ENCODE data around the gene ATXN7L2. TPM values are rescaled to one million over a fixed set of nuclear protein-coding genes. Genes with fewer than 3 reads are reported as not detected.

ATXN7L2 gene
- total RNA-seq, 1 experiment from 2014 or later = 17.3 TPM

GRCh38 chr1:109477821-109478220 lies 5.9 kb upstream of the ATXN7L2 start:
- no peak for TF ChIP-seq CTCF (conservative IDR thresholded peaks at IDR 0.05)
- no CpG with 5 or more reads among the region's 6 CpGs for WGBS (ENCODE audit: extremely low coverage, insufficient read length, low lambda C conversion rate)
- peak; percentile 25 for DNase-seq
- H2BK5ac ChIP-seq (ENCODE audit: insufficient read length, low read length) = no peak overlapping the region
- no peak overlapping the region for H2BK12ac ChIP-seq (ENCODE audit: insufficient read length, low read depth, low read length)
- H3K27ac ChIP-seq (ENCODE audit: insufficient read length, low read depth, low read length) = no peak overlapping the region
- H4K5ac ChIP-seq (ENCODE audit: insufficient read length, low read depth, low read length) = no peak overlapping the region
- H3K79me1 ChIP-seq (ENCODE audit: insufficient read depth, low read depth, low read length, poor library complexity, severe bottlenecking) = no peaks in the 10 kb centered on the region
- H3K4me3 Mint-ChIP-seq = no peak overlapping the region
- H3K23me2 ChIP-seq (ENCODE audit: insufficient read length, low read depth, low read length, poor library complexity, severe bottlenecking) = no peaks in the 10 kb centered on the region
- no peak overlapping the region for H3K27ac Mint-ChIP-seq
- no peak overlapping the region for H3K4me2 ChIP-seq (ENCODE audit: insufficient read depth, insufficient read length, low read length)
- H3K23ac ChIP-seq (ENCODE audit: insufficient read length, low read depth, low read length) = no peak overlapping the region
- H3K56ac ChIP-seq (ENCODE audit: insufficient read length, low read depth, low read length) = no peak overlapping the region
- peaks cover 8 to 11% of the 10 kb centered on the region in 2 experiments for H3K4me1 Mint-ChIP-seq
- no peak overlapping the region; the same call in 1 of the 2 replicates for H3K14ac ChIP-seq (ENCODE audit: insufficient read depth, low read length)
- H3K36me3 Mint-ChIP-seq (ENCODE audit: insufficient read depth in 1 of 3, low read depth in 3 of 3) = no peaks in the 10 kb centered on the region
- H2AK5ac ChIP-seq (ENCODE audit: insufficient read length, low read length) = no peak overlapping the region
- H2BK120ac ChIP-seq (ENCODE audit: low read depth, low read length, poor library complexity, severe bottlenecking) = no peak overlapping the region
- H2BK15ac ChIP-seq (ENCODE audit: low read depth, low read length) = no peak overlapping the region
- no peaks in the 10 kb centered on the region for H4K20me1 ChIP-seq (ENCODE audit: control insufficient read depth, insufficient read depth, insufficient read length)
- H3K4me1 ChIP-seq (ENCODE audit: insufficient read depth, low read length) = no peaks in the 10 kb centered on the region
- H3K27me3 Mint-ChIP-seq (ENCODE audit: low read depth) = peaks cover 53% of the 10 kb centered on the region
- H3K9ac ChIP-seq (ENCODE audit: extremely low read depth, insufficient read length, low read length) = no peak overlapping the region
- no peak overlapping the region for H4K91ac ChIP-seq (ENCODE audit: insufficient read length, low read depth, low read length)
- H2BK20ac ChIP-seq (ENCODE audit: low read depth, low read length, poor library complexity, severe bottlenecking) = no peak overlapping the region
- H3T11ph ChIP-seq (ENCODE audit: low read length) = no peak overlapping the region
- no peaks in the 10 kb centered on the region; a peak in 1 of 5 replicates for H3K9me3 Mint-ChIP-seq
- H4K8ac ChIP-seq (replicated peaks; ENCODE audit: insufficient read length, low read depth, low read length) = no peak overlapping the region
- no peak overlapping the region for H2AFZ ChIP-seq (ENCODE audit: low read length)
- H3K79me2 ChIP-seq (ENCODE audit: insufficient read depth, low read length) = no peaks in the 10 kb centered on the region
- H3K18ac ChIP-seq (ENCODE audit: insufficient read length, low read depth, low read length) = no peak overlapping the region
- no peak overlapping the region for H3K4ac ChIP-seq (ENCODE audit: low read depth, low read length)
- no peaks in the 10 kb centered on the region for H3K9me3 ChIP-seq (ENCODE audit: control insufficient read depth, low read depth, low read length)
- H3K27me3 ChIP-seq (ENCODE audit: insufficient read depth, low read length) = 0 out of 2 replicates have a peak, but pooled peaks cover 2% of the 10 kb centered on the region

Data from H9 (cell line).